GM12878 (cell line): ENCODE measurements around the gene ETV4. TPM values are rescaled to one million over a fixed set of nuclear protein-coding genes. Genes with fewer than 3 reads are reported as not detected.

ENCODE experiments used
- ATAC-seq: fragments of 200-7000 bp; cut with Tn5 transposase; 3 replicates; pipeline ENCODE4 v1.9.1; 2020; ENCODE audit warnings: mild to moderate bottlenecking, moderate library complexity
- BruUV-seq: library from RNA; stranded (reverse); fragments of 400-500 nt; replicated peaks from 2 replicates; lab custom pipeline; 2021; lab: Mats Ljungman, UMichigan
- CTCF ChIA-PET: fragments of 300-600 bp; sonication (Branson Sonifier 250); formaldehyde crosslinking; extraction: SDS; loops from one replicate; lab custom pipeline; 2021; ENCODE audit warnings: inconsistent platforms; lab: Yijun Ruan, JAX
- POLR2A ChIA-PET: fragments of 350-600 bp; formaldehyde crosslinking; extraction: SDS; loops from one replicate; lab custom pipeline; 2021; ENCODE audit warnings: inconsistent platforms; lab: Charles Lee
- RAD21 ChIA-PET: fragments of 300-600 bp; sonication (Branson Sonifier 250); formaldehyde crosslinking; loops from one replicate; lab custom pipeline; 2023; ENCODE audit warnings: antibody characterized with exemption; ENCODE audit not compliant: unreplicated experiment; lab: Charles Lee
- SMC1A ChIA-PET: fragments of 300-600 bp; sonication (Branson Sonifier 250); formaldehyde crosslinking; loops from one replicate; lab custom pipeline; 2023; ENCODE audit not compliant: unreplicated experiment, uncharacterized antibody; lab: Charles Lee
- DNase-seq: peaks from one replicate; pipeline ENCODE4 v3.0.0-alpha.2; 2011; ENCODE audit warnings: low read depth, low spot score
- FAIRE-seq: peaks from 3 replicates; lab custom pipeline; 2011; peaks lifted over from hg19 to GRCh38; lab: Jason Lieb, UNC
- H2AFZ ChIP-seq: 2 replicates; pipeline ENCODE4 v1.6.0; 2011; ENCODE audit warnings: low read depth, low read length, control low read depth; ENCODE audit not compliant: control insufficient read depth
- H3K27ac ChIP-seq: 2 replicates; pipeline ENCODE4 v1.5.1; 2011; ENCODE audit warnings: control low read depth; ENCODE audit not compliant: control insufficient read depth, insufficient read depth
- H3K27me3 ChIP-seq, 2 experiments: replicated peaks in 1 of 2; 2 replicates each; pipeline versions ENCODE4 v1.6.0 to v1.6.1; 2011; ENCODE audit warnings: low read length in 1 of 2; ENCODE audit not compliant: control insufficient read depth in 2 of 2, insufficient read depth in 2 of 2
- H3K36me3 ChIP-seq, 2 experiments: 2 replicates each; pipeline ENCODE4 v1.5.1; 2011; ENCODE audit warnings: low read length in 1 of 2; ENCODE audit not compliant: control insufficient read depth in 2 of 2, insufficient read depth in 2 of 2
- H3K4me1 ChIP-seq: 2 replicates; pipeline ENCODE4 v1.6.1; 2011; ENCODE audit warnings: mild to moderate bottlenecking, low read length, moderate library complexity, mixed read lengths; ENCODE audit not compliant: control insufficient read depth, insufficient read depth
- H3K4me2 ChIP-seq: 2 replicates; pipeline ENCODE4 v1.6.0; 2011; ENCODE audit warnings: control low read depth; ENCODE audit not compliant: control insufficient read depth, insufficient read depth
- H3K4me3 ChIP-seq: fragments of 200-600 bp; sonication (generic); 2 replicates; pipeline ENCODE4 v1.5.1; 2016
- H3K79me2 ChIP-seq: 2 replicates; pipeline ENCODE4 v1.6.0; 2011; ENCODE audit warnings: low read length; ENCODE audit not compliant: control insufficient read depth, insufficient read depth
- H3K9ac ChIP-seq: 2 replicates; pipeline ENCODE4 v1.8.0; 2011; ENCODE audit warnings: low read length, control low read depth, mixed read lengths; ENCODE audit not compliant: control insufficient read depth, insufficient read depth
- H3K9me3 ChIP-seq: replicated peaks from 3 replicates; pipeline ENCODE4 v1.5.1; 2011; ENCODE audit warnings: mild to moderate bottlenecking, low read length; ENCODE audit not compliant: control insufficient read depth, insufficient read depth
- H4K20me1 ChIP-seq: 2 replicates; pipeline ENCODE4 v1.6.0; 2011; ENCODE audit not compliant: control insufficient read depth, insufficient read depth
- IKZF1 ChIP-seq: fragments of 450-650 bp; conservative IDR thresholded peaks from 2 replicates; pipeline ENCODE4 v1.6.1; 2017; ENCODE audit warnings: antibody characterized with exemption, mild to moderate bottlenecking
- MEF2B ChIP-seq: fragments of 450-650 bp; IDR thresholded peaks from 2 replicates; pipeline ENCODE4 v1.6.1; 2018; ENCODE audit warnings: mild to moderate bottlenecking, moderate library complexity; ENCODE audit not compliant: partially characterized antibody, poor library complexity, severe bottlenecking
- MTA3 ChIP-seq: IDR thresholded peaks from 2 replicates; pipeline ENCODE4 v1.6.1; 2012; ENCODE audit warnings: low read length, inconsistent platforms, borderline replicate concordance
- MXI1 ChIP-seq: fragments of 150-350 bp; IDR thresholded peaks from 2 replicates; pipeline ENCODE4 v1.6.1; 2011; ENCODE audit warnings: low read depth, mild to moderate bottlenecking, inconsistent platforms, low read length, improper control_type of control experiment
- NR2C2 ChIP-seq: IDR thresholded peaks from 2 replicates; pipeline ENCODE4 v1.6.1; 2011; ENCODE audit warnings: borderline replicate concordance, low read depth; ENCODE audit not compliant: control insufficient read depth, insufficient read length
- SMAD5 ChIP-seq: IDR thresholded peaks from 2 replicates; pipeline ENCODE4 v1.6.1; 2016; ENCODE audit warnings: antibody characterized with exemption, low read depth
- TAF1 ChIP-seq: IDR thresholded peaks from 2 replicates; pipeline ENCODE4 v1.6.1; 2011; ENCODE audit warnings: mild to moderate bottlenecking, low read depth, low read length, borderline replicate concordance
- ZNF687 ChIP-seq: fragments of 450-650 bp; IDR thresholded peaks from 2 replicates; pipeline ENCODE4 v1.6.1; 2017; ENCODE audit warnings: mild to moderate bottlenecking, moderate library complexity
- WGBS: methylation state at CpG from one replicate; pipeline ENCODE4 v1.1.6; 2016; ENCODE audit warnings: low lambda C conversion rate; ENCODE audit not compliant: insufficient replicate concordance, insufficient coverage; ENCODE audit errors: missing lambda C conversion rate; 5-methylcytosine and 5-hydroxymethylcytosine counted together
- in situ Hi-C: fragments of 300-500 bp; cut with MboI; formaldehyde crosslinking; loops from 9 replicates; pipeline ENCODE4 v1.14.3; 2018; ENCODE audit warnings: mixed read lengths
- intact Hi-C: fragments of 100-400 bp; cut with micrococcal nuclease; formaldehyde crosslinking; loops from one replicate; pipeline ENCODE4 v1.14.2; 2022; ENCODE audit not compliant: unreplicated experiment
- polyA plus RNA-seq, 11 experiments: library from polyadenylated mRNA; depleted of rRNA in 4 of 11; unstranded in 6 of 11; stranded (reverse) in 5 of 11; fragments of >200 nt; fragmentation: Nextera tagmentation in 4 of 11; fragmentation: Illumina TruSeq in 1 of 11; extraction: Ambion mirVana in 4 of 11; extraction: Trizol in 1 of 11; gene quantifications; 1 replicate in 1 of 11; 2 replicates in 10 of 11; pipeline versions ENCODE4 v1.2.1 to v1.2.3, GENCODE V29; 2011 to 2016; ENCODE audit warnings: inconsistent platforms in 2 of 11, missing spikeins in 2 of 11, low read depth in 1 of 11
- total RNA-seq, 4 experiments: library from RNA; depleted of rRNA in 3 of 4; stranded (reverse); fragments of >200 nt in 3 of 4; fragmentation: Illumina TruSeq in 1 of 4; extraction: Trizol in 1 of 4; gene quantifications; 2 replicates each; pipeline versions ENCODE4 v1.2.1 to v1.2.3, GENCODE V29; 2013 to 2021

ETV4 gene
- total and polyA plus RNA-seq, 10 of the 15 experiments (the other 5 are each of a cell fraction or from before 2014, with no cell fraction given): 0.19 to 14.5 (median 1.8) TPM

GRCh38 chr17:43536236-43536992 is 9.7 kb downstream of the ETV4 start:
- in situ Hi-C loops: no loop called here
- no peaks in the 10 kb centered on the region for H3K4me1 ChIP-seq
- BruUV-seq: no TSS peak
- DNase-seq: no peak
- H3K9me3 ChIP-seq: no peaks in the 10 kb centered on the region
- ChIA-PET POLR2A (interaction anchor here (1.0 to 1.3 kb wide), 2 partner anchors 17 to 19 kb away, joined by 3 read pairs; no protein-coding TSS in a partner anchor), SMC1A (interaction anchor here (0.7 to 1.0 kb wide), 2 partner anchors 15 to 38 kb away, joined by 3 read pairs; no protein-coding TSS in a partner anchor), RAD21 (no interaction called here), CTCF (interaction anchor here (1.0 to 1.1 kb wide), 3 partner anchors 10 to 39 kb away, joined by 3 read pairs; no protein-coding TSS in a partner anchor)
- H3K36me3 ChIP-seq: no peaks in the 10 kb centered on the region
- H3K9ac ChIP-seq: no peak overlapping the region
- ATAC-seq: peak; percentile 45
- no peak for FAIRE-seq
- no peaks in the 10 kb centered on the region for H3K79me2 ChIP-seq
- 55% methylated on average over 6 of the region's 6 CpGs for WGBS
- H2AFZ ChIP-seq: no peak overlapping the region
- H3K4me3 ChIP-seq: no peak overlapping the region
- H3K27ac ChIP-seq: no peak overlapping the region
- intact Hi-C loops: no loop called here
- H4K20me1 ChIP-seq: no peaks in the 10 kb centered on the region
- no peaks in the 10 kb centered on the region for H3K27me3 ChIP-seq
- TF ChIP-seq MXI1: no peak
- no peak for TF ChIP-seq SMAD5
- TF ChIP-seq TAF1: no peak
- TF ChIP-seq ZNF687: no peak
- TF ChIP-seq MEF2B: peak; percentile 75
- no peak for TF ChIP-seq IKZF1
- no peak for TF ChIP-seq NR2C2
- TF ChIP-seq MTA3: no peak
- no peak overlapping the region for H3K4me2 ChIP-seq
